ENCODE data around the gene TRMO. TPM values are rescaled to one million over a fixed set of nuclear protein-coding genes. Genes with fewer than 3 reads are reported as not detected.

The TRMO gene
- total and polyA plus RNA-seq, 2 experiments from 2014 or later, result 10.5 to 13.0 TPM

GRCh38 chr9:97889941-97890887 is 32.1 kb downstream of the TRMO start:
- no peaks in the 10 kb centered on the region for H3K9me3 ChIP-seq (ENCODE audit: low read depth)
- H3K79me2 ChIP-seq (ENCODE audit: insufficient read depth), result no peaks in the 10 kb centered on the region
- H3K9ac ChIP-seq, result no peak overlapping the region
- H4K20me1 ChIP-seq (ENCODE audit: insufficient read depth), result no peaks in the 10 kb centered on the region
- 35 to 36% methylated on average over 9 of the region's 9 CpGs for WGBS, 2 experiments (ENCODE audit: low coverage in 1 of 2, low lambda C conversion rate in 2 of 2, missing lambda C conversion rate in 2 of 2)
- no peak overlapping the region for H3K4me2 ChIP-seq (ENCODE audit: unreplicated experiment)
- no peaks in the 10 kb centered on the region for H3K27me3 ChIP-seq (replicated peaks; ENCODE audit: insufficient read depth)
- no peak overlapping the region for H3K4me3 ChIP-seq
- peak; percentile 44 for DNase-seq
- H3K4me1 ChIP-seq (ENCODE audit: insufficient read depth), result no peaks in the 10 kb centered on the region
- no peaks in the 10 kb centered on the region for H3F3A ChIP-seq (ENCODE audit: insufficient read depth)
- TF ChIP-seq EZH2phosphoT487 (IDR thresholded peaks at IDR 0.05; ENCODE audit: insufficient read depth, low read depth), result no peak
- TF ChIP-seq EZH2 (IDR thresholded peaks at IDR 0.05; ENCODE audit: insufficient read depth, poor library complexity, severe bottlenecking), result no peak
- in situ Hi-C loops (cut with MboI), result no loop called here
- no peaks in the 10 kb centered on the region for H3K36me3 ChIP-seq (ENCODE audit: low read depth)
- H3K9me2 ChIP-seq (ENCODE audit: insufficient read depth), result no peaks in the 10 kb centered on the region
- H2AFZ ChIP-seq, result no peak overlapping the region
- H3K27ac ChIP-seq, result no peak overlapping the region

GRCh38 chr9:97880336-97880735 is 42.0 kb downstream of the TRMO start:
- H3F3A ChIP-seq (ENCODE audit: insufficient read depth), result peaks cover 21% of the 10 kb centered on the region
- no peaks in the 10 kb centered on the region for H3K9me2 ChIP-seq (ENCODE audit: insufficient read depth)
- H3K9me3 ChIP-seq (ENCODE audit: low read depth), result no peaks in the 10 kb centered on the region
- H3K36me3 ChIP-seq (ENCODE audit: low read depth), result no peaks in the 10 kb centered on the region
- H2AFZ ChIP-seq, result no peak overlapping the region
- H3K4me1 ChIP-seq (ENCODE audit: insufficient read depth), result peaks cover 16% of the 10 kb centered on the region
- no peaks in the 10 kb centered on the region for H4K20me1 ChIP-seq (ENCODE audit: insufficient read depth)
- H3K27me3 ChIP-seq (replicated peaks; ENCODE audit: insufficient read depth), result no peaks in the 10 kb centered on the region
- in situ Hi-C loops (cut with MboI), result no loop called here
- H3K27ac ChIP-seq, result no peak overlapping the region
- H3K9ac ChIP-seq, result no peak overlapping the region
- H3K79me2 ChIP-seq (ENCODE audit: insufficient read depth), result no peaks in the 10 kb centered on the region
- no peak overlapping the region for H3K4me2 ChIP-seq (ENCODE audit: unreplicated experiment)
- peak; percentile 31 for DNase-seq
- TF ChIP-seq EZH2 (IDR thresholded peaks at IDR 0.05; ENCODE audit: insufficient read depth, poor library complexity, severe bottlenecking) (no peak), EZH2phosphoT487 (IDR thresholded peaks at IDR 0.05; ENCODE audit: insufficient read depth, low read depth) (no peak)
- no peak overlapping the region for H3K4me3 ChIP-seq
- 77 to 84% methylated on average over 4 of the region's 4 CpGs for WGBS, 2 experiments (ENCODE audit: low coverage in 1 of 2, low lambda C conversion rate in 2 of 2, missing lambda C conversion rate in 2 of 2)

- peak overlapping the region; percentile 15; the same call in 1 of the 2 replicates for H2AFZ ChIP-seq
- peaks cover 22% of the 10 kb centered on the region for H3F3A ChIP-seq (ENCODE audit: insufficient read depth)
- in situ Hi-C loops (cut with MboI), result no loop called here
- H3K4me2 ChIP-seq (ENCODE audit: unreplicated experiment), result peak overlapping the region; percentile 55
- 83 to 84% methylated on average over 3 of the region's 3 CpGs for WGBS, 2 experiments (ENCODE audit: low coverage in 1 of 2, low lambda C conversion rate in 2 of 2, missing lambda C conversion rate in 2 of 2)
- no peak overlapping the region for H3K9ac ChIP-seq
- no peaks in the 10 kb centered on the region; the same call in 1 of the 2 replicates for H3K27me3 ChIP-seq (replicated peaks; ENCODE audit: insufficient read depth)
- no peaks in the 10 kb centered on the region for H3K9me3 ChIP-seq (ENCODE audit: low read depth)
- no peaks in the 10 kb centered on the region for H3K36me3 ChIP-seq (ENCODE audit: low read depth)
- H3K4me3 ChIP-seq, result 0 out of 2 replicates have a peak overlapping the region, but pooled peaks have one; percentile 45
- no peaks in the 10 kb centered on the region for H3K9me2 ChIP-seq (ENCODE audit: insufficient read depth)
- no peak for TF ChIP-seq EZH2phosphoT487 (IDR thresholded peaks at IDR 0.05; ENCODE audit: insufficient read depth, low read depth)
- no peak for TF ChIP-seq EZH2 (IDR thresholded peaks at IDR 0.05; ENCODE audit: insufficient read depth, poor library complexity, severe bottlenecking)
- H3K4me1 ChIP-seq (ENCODE audit: insufficient read depth), result peaks cover 16% of the 10 kb centered on the region
- DNase-seq, result no peak
- H3K79me2 ChIP-seq (ENCODE audit: insufficient read depth), result no peaks in the 10 kb centered on the region
- peak overlapping the region; percentile 96 for H3K27ac ChIP-seq
- no peaks in the 10 kb centered on the region for H4K20me1 ChIP-seq (ENCODE audit: insufficient read depth)
Measured at GRCh38 chr9:97876061-97876460, 46.2 kb downstream of the TRMO start.

- DNase-seq, result no peak
- Histone ChIP-seq H3K9me2 (ENCODE audit: insufficient read depth) (no peaks in the 10 kb centered on the region), H3K4me2 (ENCODE audit: unreplicated experiment) (no peak overlapping the region), H3F3A (ENCODE audit: insufficient read depth) (peaks cover 22% of the 10 kb centered on the region), H3K27me3 (replicated peaks; ENCODE audit: insufficient read depth) (peaks cover 7% of the 10 kb centered on the region), H3K9ac (no peak overlapping the region), H2AFZ (no peak overlapping the region), H4K20me1 (ENCODE audit: insufficient read depth) (no peaks in the 10 kb centered on the region), H3K4me1 (ENCODE audit: insufficient read depth) (peaks cover 16% of the 10 kb centered on the region), H3K36me3 (ENCODE audit: low read depth) (no peaks in the 10 kb centered on the region), H3K9me3 (ENCODE audit: low read depth) (no peaks in the 10 kb centered on the region), H3K79me2 (ENCODE audit: insufficient read depth) (no peaks in the 10 kb centered on the region), H3K4me3 (no peak overlapping the region), H3K27ac (no peak overlapping the region)
- TF ChIP-seq EZH2phosphoT487 (IDR thresholded peaks at IDR 0.05; ENCODE audit: insufficient read depth, low read depth) (no peak), EZH2 (IDR thresholded peaks at IDR 0.05; ENCODE audit: insufficient read depth, poor library complexity, severe bottlenecking) (no peak)
- in situ Hi-C loops (cut with MboI), result no loop called here
- 65 to 70% methylated on average over 5 of the region's 5 CpGs for WGBS, 2 experiments (ENCODE audit: low coverage in 1 of 2, low lambda C conversion rate in 2 of 2, missing lambda C conversion rate in 2 of 2)
Measured at GRCh38 chr9:97875111-97875510, 47.2 kb downstream of the TRMO start.

All from GM23248 (cell line).